Body of pancreas (tissue), 4 donors: ENCODE data around the gene STK25. TPM values are rescaled to one million over a fixed set of nuclear protein-coding genes. Genes with fewer than 3 reads are reported as not detected.

ENCODE experiments used
- ATAC-seq: fragments of 150-250 bp; one replicate; pipeline ENCODE4 v1.9.1; 2016
- DNase-seq, 4 donors: peaks; one replicate each; pipeline ENCODE4 v3.0.0-alpha.2; 2019
- H3K27ac ChIP-seq, 4 donors: fragments of 200-600 bp; sonication (generic); 1 replicate in 3 of 4; 2 replicates in 1 of 4; pipeline versions ENCODE4 v1.5.1 to v1.6.1; 2016 to 2019; ENCODE audit warnings: mild to moderate bottlenecking in 1 of 4, mixed read lengths in 1 of 4, moderate library complexity in 1 of 4
- H3K27me3 ChIP-seq, 2 donors: fragments of 200-600 bp; sonication (generic); one replicate each; pipeline ENCODE4 v1.6.0; 2016; ENCODE audit warnings: mild to moderate bottlenecking in 1 of 2
- H3K36me3 ChIP-seq, 2 donors: fragments of 200-600 bp; sonication (generic); replicated peaks in 1 of 2; 2 replicates each; pipeline ENCODE4 v1.5.1; 2016; ENCODE audit warnings: low read depth in 2 of 2; ENCODE audit not compliant: insufficient read depth in 1 of 2
- H3K4me1 ChIP-seq: fragments of 200-600 bp; sonication (generic); one replicate; pipeline ENCODE4 v1.6.0; 2016
- H3K4me3 ChIP-seq, 2 donors: fragments of 200-600 bp; sonication (generic); 1 replicate in 1 of 2; 2 replicates in 1 of 2; pipeline ENCODE4 v1.5.1; 2016 to 2019
- H3K9me3 ChIP-seq, 3 donors: fragments of 200-600 bp; sonication (generic); 1 replicate in 2 of 3; 2 replicates in 1 of 3; pipeline ENCODE4 v1.5.1; 2016
- POLR2A ChIP-seq, 3 donors: fragments of 450-650 bp; IDR thresholded peaks; one replicate each; pipeline ENCODE4 v1.6.1; 2016; ENCODE audit warnings: antibody characterized with exemption in 3 of 3, mild to moderate bottlenecking in 2 of 3
- WGBS, 2 donors: methylation state at CpG; one replicate each; pipeline ENCODE4 v1.1.5; 2017; 5-methylcytosine and 5-hydroxymethylcytosine counted together
- intact Hi-C: fragments of 100-400 bp; cut with DNase I; formaldehyde crosslinking; loops from one replicate; pipeline ENCODE4 v1.15.1; 2023
- total RNA-seq, 2 donors: library from RNA; depleted of rRNA; stranded (reverse); fragments of >200 nt; gene quantifications; one replicate each; pipeline ENCODE4 v1.1.0, GENCODE V29; 2016
- TF ChIP-seq, protein P1 (sequence below), 7 experiments: fragments of 450-650 bp in 4 of 7; fragments of 200-600 bp in 3 of 7; sonication (generic) in 3 of 7; IDR thresholded peaks; one replicate each; pipeline ENCODE4 v1.5.1; 2016 to 2019; ENCODE audit warnings: antibody characterized with exemption in 7 of 7

Gene STK25
- total RNA-seq, 2 donors from 2014 or later, result 129 to 144 TPM

DNA sequence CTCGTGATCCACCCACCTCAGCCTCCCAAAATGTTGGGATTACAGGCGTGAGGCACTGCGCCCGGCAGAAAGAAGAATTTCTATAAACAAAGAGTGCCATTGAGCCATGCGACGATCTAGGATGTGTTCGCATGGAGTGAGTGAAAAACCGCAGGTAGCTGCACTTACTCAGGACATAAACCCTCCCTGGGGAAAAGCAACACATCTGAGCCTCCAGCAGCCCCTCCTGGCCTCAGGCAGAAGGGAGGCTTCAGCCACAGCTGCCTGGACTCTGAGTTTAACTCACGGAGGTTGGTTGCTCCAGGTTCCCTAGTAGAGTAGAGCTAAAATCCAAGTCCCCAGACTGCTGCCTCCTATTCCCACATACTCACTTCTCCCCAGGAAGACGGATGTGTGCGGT, 11.3 kb upstream of the STK25 start:
- Histone ChIP-seq H3K27me3 (no peaks in the 10 kb centered on the region), H3K36me3 (no peaks in the 10 kb centered on the region), H3K9me3 (no peaks in the 10 kb centered on the region), H3K27ac (no peak overlapping the region), H3K4me1 (peaks cover 4% of the 10 kb centered on the region), H3K4me3 (no peak overlapping the region)
- no peak for TF ChIP-seq POLR2A (IDR thresholded peaks at IDR 0.05)
- TF ChIP-seq, protein P1, sequence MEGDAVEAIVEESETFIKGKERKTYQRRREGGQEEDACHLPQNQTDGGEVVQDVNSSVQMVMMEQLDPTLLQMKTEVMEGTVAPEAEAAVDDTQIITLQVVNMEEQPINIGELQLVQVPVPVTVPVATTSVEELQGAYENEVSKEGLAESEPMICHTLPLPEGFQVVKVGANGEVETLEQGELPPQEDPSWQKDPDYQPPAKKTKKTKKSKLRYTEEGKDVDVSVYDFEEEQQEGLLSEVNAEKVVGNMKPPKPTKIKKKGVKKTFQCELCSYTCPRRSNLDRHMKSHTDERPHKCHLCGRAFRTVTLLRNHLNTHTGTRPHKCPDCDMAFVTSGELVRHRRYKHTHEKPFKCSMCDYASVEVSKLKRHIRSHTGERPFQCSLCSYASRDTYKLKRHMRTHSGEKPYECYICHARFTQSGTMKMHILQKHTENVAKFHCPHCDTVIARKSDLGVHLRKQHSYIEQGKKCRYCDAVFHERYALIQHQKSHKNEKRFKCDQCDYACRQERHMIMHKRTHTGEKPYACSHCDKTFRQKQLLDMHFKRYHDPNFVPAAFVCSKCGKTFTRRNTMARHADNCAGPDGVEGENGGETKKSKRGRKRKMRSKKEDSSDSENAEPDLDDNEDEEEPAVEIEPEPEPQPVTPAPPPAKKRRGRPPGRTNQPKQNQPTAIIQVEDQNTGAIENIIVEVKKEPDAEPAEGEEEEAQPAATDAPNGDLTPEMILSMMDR (IDR thresholded peaks at IDR 0.05), result no peak
- no peak for DNase-seq
- intact Hi-C loops, result no loop called here
- WGBS, 2 donors, result 81 to 82% methylated on average over 10 to 11 of the region's 11 CpGs
- ATAC-seq, result no peak

DNA sequence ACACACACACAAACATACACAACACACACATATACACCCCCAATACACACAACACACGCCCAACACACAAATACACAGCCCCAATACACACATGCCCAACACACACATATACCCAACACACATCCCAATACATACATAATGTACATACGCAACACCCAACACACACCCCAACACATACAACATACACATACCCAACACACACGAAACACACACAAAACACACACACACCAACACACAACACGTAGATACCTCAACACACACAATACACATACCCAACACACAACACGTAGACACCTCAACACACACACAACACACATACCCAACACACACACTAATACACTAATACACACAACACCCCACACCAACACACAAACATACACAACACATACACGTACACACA, 8.9 kb upstream of the STK25 start:
- Histone ChIP-seq H3K36me3 (no peaks in the 10 kb centered on the region), H3K4me3 (no peak overlapping the region), H3K4me1 (peaks cover 4% of the 10 kb centered on the region), H3K27ac (no peak overlapping the region), H3K27me3 (no peaks in the 10 kb centered on the region), H3K9me3 (no peaks in the 10 kb centered on the region)
- 85 to 90% methylated on average over 6 of the region's 6 CpGs for WGBS, 2 donors
- no peak for ATAC-seq
- intact Hi-C loops, result no loop called here
- TF ChIP-seq POLR2A (IDR thresholded peaks at IDR 0.05), result no peak
- TF ChIP-seq, protein P1 (IDR thresholded peaks at IDR 0.05), result no peak
- DNase-seq, result no peak

DNA sequence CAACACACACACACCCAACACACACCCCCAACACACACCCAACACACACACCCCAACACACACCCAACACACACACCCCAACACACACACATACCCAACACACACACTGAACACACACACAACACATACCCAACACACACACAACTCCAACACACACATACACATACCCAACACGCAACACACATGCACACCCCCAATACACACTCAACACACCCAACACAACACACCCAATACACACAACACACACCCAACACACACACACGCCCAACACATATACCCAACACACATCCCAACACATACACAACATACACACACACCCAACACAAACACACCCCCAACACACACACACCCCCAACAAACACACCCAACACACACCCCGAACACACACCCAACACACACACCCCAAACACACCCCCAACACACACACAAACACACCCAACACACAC, 8.2 kb upstream of the STK25 start:
- ATAC-seq, result no peak
- WGBS, 2 donors, result 95% methylated on average over 3 of the region's 3 CpGs
- no peak overlapping the region for H3K27ac ChIP-seq
- H3K9me3 ChIP-seq, result no peaks in the 10 kb centered on the region
- H3K36me3 ChIP-seq, result no peaks in the 10 kb centered on the region
- TF ChIP-seq POLR2A (IDR thresholded peaks at IDR 0.05), result no peak
- TF ChIP-seq, protein P1 (IDR thresholded peaks at IDR 0.05), result no peak
- intact Hi-C loops, result no loop called here
- H3K4me3 ChIP-seq, result no peak overlapping the region
- no peak for DNase-seq
- no peaks in the 10 kb centered on the region for H3K27me3 ChIP-seq
- peaks cover 9% of the 10 kb centered on the region for H3K4me1 ChIP-seq

DNA sequence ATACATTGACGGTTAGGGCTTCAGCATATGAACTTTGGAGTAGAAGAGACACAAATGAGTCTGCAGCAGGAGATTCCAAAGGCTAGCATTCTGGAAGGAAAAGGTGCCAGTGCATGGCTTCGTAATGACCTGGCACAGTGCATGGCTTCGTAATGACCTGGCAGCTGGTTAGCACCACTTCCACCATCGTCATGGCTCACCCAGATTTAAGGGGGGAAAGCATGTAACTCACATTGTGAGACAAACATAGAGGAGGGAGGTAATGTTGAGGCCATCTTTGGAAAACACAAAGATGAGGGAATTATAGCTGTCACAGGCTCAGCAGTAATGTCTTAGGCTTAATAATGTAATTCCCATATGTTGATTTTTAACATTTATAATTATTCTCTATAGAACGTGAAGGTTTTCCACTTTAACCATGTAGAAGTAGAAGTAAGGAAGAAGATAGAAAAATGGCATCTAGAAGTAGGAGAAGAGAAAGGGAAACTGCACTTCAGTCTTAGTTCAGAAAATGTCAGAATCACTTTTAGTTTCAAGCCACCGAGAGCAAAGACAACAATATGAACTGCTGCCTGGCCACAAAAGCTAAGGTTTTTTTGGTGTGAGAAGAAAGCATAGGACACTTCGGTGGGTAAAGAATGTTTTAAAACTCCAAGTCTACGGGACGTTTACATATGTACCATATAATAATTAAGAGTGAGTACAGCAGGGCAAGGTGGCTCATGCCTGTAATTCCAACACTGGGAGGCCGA, 6.8 kb upstream of the STK25 start:
- TF ChIP-seq POLR2A (IDR thresholded peaks at IDR 0.05), result no peak
- TF ChIP-seq, protein P1 (IDR thresholded peaks at IDR 0.05), result no peak
- Histone ChIP-seq H3K4me3 (no peak overlapping the region), H3K36me3 (no peaks in the 10 kb centered on the region), H3K27ac (no peak overlapping the region), H3K9me3 (no peaks in the 10 kb centered on the region), H3K27me3 (no peaks in the 10 kb centered on the region), H3K4me1 (peaks cover 23% of the 10 kb centered on the region)
- 64 to 78% methylated on average over 10 of the region's 10 CpGs for WGBS, 2 donors
- intact Hi-C loops, result no loop called here
- ATAC-seq (no peak), DNase-seq (no peak)

DNA sequence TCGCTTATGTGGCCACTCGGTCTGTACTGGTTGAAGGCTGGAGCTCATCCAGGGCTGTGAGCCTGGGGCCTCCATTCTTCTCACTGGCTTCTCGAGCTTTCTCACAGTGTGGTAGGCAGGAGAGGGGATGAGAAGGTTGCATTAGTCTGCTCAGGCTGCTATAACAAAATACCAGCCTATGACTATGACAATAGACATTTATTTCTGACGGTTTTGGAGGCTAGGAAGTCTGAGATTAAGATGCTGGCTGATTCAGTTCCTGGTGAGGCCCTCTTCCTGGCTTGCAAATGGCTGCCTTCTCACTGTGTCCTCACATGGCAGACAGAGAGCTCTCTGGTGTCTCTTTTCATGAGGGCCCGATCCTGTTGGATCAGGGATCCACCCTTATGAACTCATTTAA, 6.2 kb upstream of the STK25 start:
- ATAC-seq (no peak), DNase-seq (no peak)
- Histone ChIP-seq H3K9me3 (no peaks in the 10 kb centered on the region), H3K4me3 (no peak overlapping the region), H3K36me3 (no peaks in the 10 kb centered on the region), H3K27ac (no peak overlapping the region), H3K4me1 (peaks cover 29% of the 10 kb centered on the region), H3K27me3 (no peaks in the 10 kb centered on the region)
- TF ChIP-seq, protein P1 (IDR thresholded peaks at IDR 0.05), result no peak
- WGBS, 2 donors, result 82 to 83% methylated on average over 5 of the region's 5 CpGs
- intact Hi-C loops, result no loop called here
